ENCODE measurements around the gene ADAM17.

- no peak for TF ChIP-seq POLR2A (IDR thresholded peaks at IDR 0.05)
- TF ChIP-seq CTCF (IDR thresholded peaks at IDR 0.05) = no peak
These were observed 64.8 kb downstream of the ADAM17 start for GRCh38 chr2:9490789-9491188.

Data from breast epithelium (tissue), 3 donors.